OCI-LY7 (cell line): Measurements from ENCODE around the gene CCDC187. TPM values are rescaled to one million over a fixed set of nuclear protein-coding genes. Genes with fewer than 3 reads are reported as not detected.

Experiments
- BruUV-seq: library from RNA; stranded (reverse); fragments of 400-500 nt; replicated peaks from 2 replicates; lab custom pipeline; 2021; lab: Mats Ljungman, UMichigan
- CTCF ChIA-PET: fragments of 300-600 bp; sonication (Branson Sonifier 250); formaldehyde crosslinking; loops from one replicate; lab custom pipeline; 2022; ENCODE audit warnings: antibody characterized with exemption; ENCODE audit not compliant: unreplicated experiment; lab: Charles Lee
- POLR2A ChIA-PET: fragments of 300-600 bp; sonication (Branson Sonifier 250); formaldehyde crosslinking; loops from one replicate; lab custom pipeline; 2022; ENCODE audit warnings: antibody characterized with exemption; lab: Charles Lee
- DNase-seq: peaks from one replicate; pipeline ENCODE4 v3.0.0-alpha.2; 2015; ENCODE audit warnings: low spot score
- H2AFZ ChIP-seq: fragments of 200-600 bp; sonication (generic), shearing (Covaris generic); 2 replicates; pipeline ENCODE4 v1.6.1; 2014; ENCODE audit warnings: mild to moderate bottlenecking, antibody characterized with exemption, low read length, moderate library complexity
- H3K27ac ChIP-seq: fragments of 200-600 bp; sonication (generic); 2 replicates; pipeline ENCODE4 v1.5.1; 2014; ENCODE audit warnings: mixed run types, low read depth, mild to moderate bottlenecking, moderate library complexity, low read length, inconsistent platforms; ENCODE audit not compliant: poor library complexity, severe bottlenecking
- H3K36me3 ChIP-seq: fragments of 200-600 bp; sonication (generic); 2 replicates; pipeline ENCODE4 v1.6.1; 2014; ENCODE audit warnings: mild to moderate bottlenecking, antibody characterized with exemption, low read length, moderate library complexity, mixed read lengths; ENCODE audit not compliant: insufficient read depth
- H3K4me1 ChIP-seq: fragments of 200-600 bp; sonication (generic); 2 replicates; pipeline ENCODE4 v1.5.1; 2014; ENCODE audit warnings: mild to moderate bottlenecking, low read length; ENCODE audit not compliant: insufficient read depth, poor library complexity, severe bottlenecking
- H3K4me2 ChIP-seq: fragments of 200-600 bp; sonication (generic); 2 replicates; pipeline ENCODE4 v1.6.1; 2014; ENCODE audit warnings: mild to moderate bottlenecking, low read length
- H3K4me3 ChIP-seq: fragments of 200-600 bp; sonication (generic); 2 replicates; pipeline ENCODE4 v1.5.1; 2014; ENCODE audit warnings: mild to moderate bottlenecking, low read depth, low read length; ENCODE audit not compliant: poor library complexity, severe bottlenecking
- H3K79me2 ChIP-seq: fragments of 200-600 bp; sonication (generic); 2 replicates; pipeline ENCODE4 v1.6.1; 2016; ENCODE audit warnings: low read depth, mild to moderate bottlenecking, low read length, moderate library complexity, mixed read lengths; ENCODE audit not compliant: insufficient read depth
- H3K9me2 ChIP-seq: fragments of 200-600 bp; sonication (generic); 2 replicates; pipeline ENCODE4 v1.6.1; 2016; ENCODE audit warnings: mild to moderate bottlenecking, low read length, mixed read lengths; ENCODE audit not compliant: insufficient read depth
- H3K9me3 ChIP-seq: fragments of 200-600 bp; sonication (generic); 2 replicates; pipeline ENCODE4 v1.6.1; 2014; ENCODE audit warnings: mild to moderate bottlenecking, mixed run types, low read length, mixed read lengths
- H4K20me1 ChIP-seq: fragments of 200-600 bp; sonication (generic); 2 replicates; pipeline ENCODE4 v1.6.1; 2014; ENCODE audit warnings: mild to moderate bottlenecking, antibody characterized with exemption, low read length, moderate library complexity, mixed read lengths; ENCODE audit not compliant: insufficient read depth
- EZH2phosphoT487 ChIP-seq: fragments of 200-600 bp; sonication (generic); IDR thresholded peaks from 2 replicates; pipeline ENCODE4 v1.6.1; 2018; ENCODE audit warnings: low read depth, borderline replicate concordance, mild to moderate bottlenecking, mixed run types, antibody characterized with exemption, low read length, moderate library complexity, mixed read lengths
- intact Hi-C: fragments of 100-400 bp; cut with micrococcal nuclease; formaldehyde crosslinking; loops from one replicate; pipeline ENCODE4 v1.10.0; 2022; ENCODE audit not compliant: unreplicated experiment
- total RNA-seq, 2 experiments: library from RNA; depleted of rRNA in 1 of 2; stranded (reverse); fragments of >200 nt in 1 of 2; shearing (Covaris generic) in 1 of 2; gene quantifications; 2 replicates each; pipeline ENCODE4 v1.2.3, GENCODE V29; 2014 to 2022
- TF ChIP-seq, protein P1 (sequence below): fragments of 200-600 bp; sonication (generic); conservative IDR thresholded peaks from 2 replicates; pipeline ENCODE4 v1.5.1; 2014; ENCODE audit warnings: mild to moderate bottlenecking, antibody characterized with exemption, low read length, moderate library complexity, mixed read lengths

Gene CCDC187
- total RNA-seq, 2 experiments from 2014 or later = not detected

DNA sequence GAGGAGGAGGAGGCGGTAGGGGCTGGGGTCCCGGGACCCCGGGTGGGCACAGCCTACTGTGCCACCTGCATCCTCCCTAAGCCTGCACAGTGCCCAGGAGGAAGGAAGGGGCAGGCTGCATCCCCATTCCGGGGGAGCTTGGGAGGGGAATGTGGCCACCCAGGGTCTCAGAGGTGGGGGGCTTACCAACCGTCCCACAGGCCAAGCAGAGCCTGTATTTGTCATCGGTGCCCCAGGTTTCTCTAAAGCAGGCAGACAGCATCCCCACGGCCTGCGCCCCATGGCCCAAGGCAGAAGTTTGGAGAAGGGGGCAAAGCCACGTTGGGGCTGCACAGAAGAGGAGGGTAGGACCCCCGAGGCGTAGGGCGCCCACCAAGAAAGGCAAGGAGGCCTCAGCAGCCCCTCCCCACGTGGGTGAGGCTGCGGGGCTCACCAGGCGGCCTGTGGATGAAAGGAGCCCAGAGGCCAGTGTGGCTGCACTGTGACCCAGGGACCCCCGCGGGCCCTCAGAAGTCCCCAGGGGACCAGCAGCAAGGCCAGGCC, 22.9 kb upstream of the CCDC187 start:
- Histone ChIP-seq H3K4me1 (no peaks in the 10 kb centered on the region), H4K20me1 (no peaks in the 10 kb centered on the region), H3K79me2 (no peaks in the 10 kb centered on the region), H2AFZ (no peak overlapping the region), H3K4me3 (no peak overlapping the region), H3K4me2 (no peak overlapping the region), H3K27ac (no peak overlapping the region), H3K36me3 (no peaks in the 10 kb centered on the region), H3K9me3 (no peaks in the 10 kb centered on the region), H3K9me2 (no peaks in the 10 kb centered on the region)
- intact Hi-C loops = no loop called here
- ChIA-PET CTCF (no interaction called here), POLR2A (no interaction called here)
- TF ChIP-seq, protein P1, sequence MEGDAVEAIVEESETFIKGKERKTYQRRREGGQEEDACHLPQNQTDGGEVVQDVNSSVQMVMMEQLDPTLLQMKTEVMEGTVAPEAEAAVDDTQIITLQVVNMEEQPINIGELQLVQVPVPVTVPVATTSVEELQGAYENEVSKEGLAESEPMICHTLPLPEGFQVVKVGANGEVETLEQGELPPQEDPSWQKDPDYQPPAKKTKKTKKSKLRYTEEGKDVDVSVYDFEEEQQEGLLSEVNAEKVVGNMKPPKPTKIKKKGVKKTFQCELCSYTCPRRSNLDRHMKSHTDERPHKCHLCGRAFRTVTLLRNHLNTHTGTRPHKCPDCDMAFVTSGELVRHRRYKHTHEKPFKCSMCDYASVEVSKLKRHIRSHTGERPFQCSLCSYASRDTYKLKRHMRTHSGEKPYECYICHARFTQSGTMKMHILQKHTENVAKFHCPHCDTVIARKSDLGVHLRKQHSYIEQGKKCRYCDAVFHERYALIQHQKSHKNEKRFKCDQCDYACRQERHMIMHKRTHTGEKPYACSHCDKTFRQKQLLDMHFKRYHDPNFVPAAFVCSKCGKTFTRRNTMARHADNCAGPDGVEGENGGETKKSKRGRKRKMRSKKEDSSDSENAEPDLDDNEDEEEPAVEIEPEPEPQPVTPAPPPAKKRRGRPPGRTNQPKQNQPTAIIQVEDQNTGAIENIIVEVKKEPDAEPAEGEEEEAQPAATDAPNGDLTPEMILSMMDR = no peak
- TF ChIP-seq EZH2phosphoT487 = no peak
- no peak for DNase-seq
- no TSS peak for BruUV-seq

DNA sequence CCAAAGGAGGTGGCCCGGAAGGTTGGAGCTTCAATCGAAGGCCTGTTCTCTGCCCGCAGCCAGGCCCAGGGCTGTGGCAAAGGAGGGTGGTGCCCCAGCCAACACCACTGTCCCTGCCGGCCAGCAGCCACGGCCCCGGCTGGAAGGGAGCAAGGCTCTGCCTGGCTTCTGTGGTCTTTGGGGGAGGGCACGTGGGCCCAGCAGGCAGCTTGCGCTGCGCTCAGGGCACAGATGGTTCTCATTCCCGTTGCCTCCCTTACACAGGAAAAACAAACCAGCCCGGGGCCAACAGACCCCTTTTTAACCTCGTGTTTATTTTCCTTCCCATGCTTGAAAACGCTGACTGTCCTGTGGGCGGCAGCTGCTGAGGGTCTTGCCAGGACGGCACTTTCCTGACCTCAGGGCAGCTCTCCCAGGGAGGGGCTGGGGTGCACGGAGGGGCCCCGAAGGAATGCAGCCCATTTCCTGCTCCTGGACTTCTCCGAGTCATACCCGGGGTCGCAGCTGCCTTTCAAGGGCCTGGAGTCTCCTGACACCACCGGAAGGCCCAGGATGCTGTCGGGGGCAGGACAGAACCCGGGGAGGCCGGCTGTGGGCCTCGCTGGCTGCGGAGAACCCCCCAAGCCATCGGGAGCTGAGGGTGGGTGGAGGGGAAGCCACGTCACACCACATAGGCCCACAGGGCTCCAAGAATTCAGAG, 22.3 kb upstream of the CCDC187 start:
- Histone ChIP-seq H3K9me2 (no peaks in the 10 kb centered on the region), H3K4me2 (no peak overlapping the region), H3K4me1 (no peaks in the 10 kb centered on the region), H3K9me3 (no peaks in the 10 kb centered on the region), H3K4me3 (no peak overlapping the region), H2AFZ (no peak overlapping the region), H4K20me1 (no peaks in the 10 kb centered on the region), H3K27ac (no peak overlapping the region), H3K36me3 (no peaks in the 10 kb centered on the region), H3K79me2 (no peaks in the 10 kb centered on the region)
- ChIA-PET CTCF (no interaction called here), POLR2A (no interaction called here)
- intact Hi-C loops = no loop called here
- TF ChIP-seq, protein P1 = no peak
- TF ChIP-seq EZH2phosphoT487 = no peak
- no peak for DNase-seq
- BruUV-seq = no TSS peak

DNA sequence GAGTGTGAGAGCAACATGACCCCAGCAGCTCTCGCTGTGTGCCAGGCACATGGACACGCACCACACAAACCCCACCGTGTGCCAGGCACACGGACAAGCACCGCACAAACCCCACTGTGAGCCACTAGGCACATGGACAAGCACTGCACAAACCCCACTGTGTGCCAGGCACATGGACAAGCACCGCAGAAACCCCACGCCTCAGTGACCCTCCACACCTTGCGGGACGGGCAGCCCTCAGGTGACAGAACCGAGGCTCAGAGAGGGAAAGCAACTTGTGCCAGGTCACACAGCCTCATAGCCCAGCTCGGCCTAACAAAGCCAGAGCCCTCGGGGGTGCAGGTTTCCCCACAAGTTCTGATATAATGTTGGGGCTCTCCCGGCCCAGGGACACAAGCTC, 21.5 kb upstream of the CCDC187 start:
- no peaks in the 10 kb centered on the region for H4K20me1 ChIP-seq
- no peak overlapping the region for H2AFZ ChIP-seq
- no peaks in the 10 kb centered on the region for H3K36me3 ChIP-seq
- no peaks in the 10 kb centered on the region for H3K79me2 ChIP-seq
- POLR2A ChIA-PET = no interaction called here
- no peak for TF ChIP-seq EZH2phosphoT487
- TF ChIP-seq, protein P1 = no peak
- CTCF ChIA-PET = no interaction called here
- no TSS peak for BruUV-seq
- no peaks in the 10 kb centered on the region for H3K9me3 ChIP-seq
- H3K27ac ChIP-seq = no peak overlapping the region
- no peaks in the 10 kb centered on the region for H3K9me2 ChIP-seq
- H3K4me3 ChIP-seq = no peak overlapping the region
- intact Hi-C loops = no loop called here
- no peak for DNase-seq
- no peak overlapping the region for H3K4me2 ChIP-seq
- no peaks in the 10 kb centered on the region for H3K4me1 ChIP-seq
